ENCODE measurements around the gene PCNX3. TPM values are rescaled to one million over a fixed set of nuclear protein-coding genes. Genes with fewer than 3 reads are reported as not detected.
A peak's percentile ranks its signal among the peaks of the same experiment; 100 is the strongest.

The PCNX3 gene
- polyA plus RNA-seq, 1 donor from 2014 or later, result 7.8 TPM

DNA sequence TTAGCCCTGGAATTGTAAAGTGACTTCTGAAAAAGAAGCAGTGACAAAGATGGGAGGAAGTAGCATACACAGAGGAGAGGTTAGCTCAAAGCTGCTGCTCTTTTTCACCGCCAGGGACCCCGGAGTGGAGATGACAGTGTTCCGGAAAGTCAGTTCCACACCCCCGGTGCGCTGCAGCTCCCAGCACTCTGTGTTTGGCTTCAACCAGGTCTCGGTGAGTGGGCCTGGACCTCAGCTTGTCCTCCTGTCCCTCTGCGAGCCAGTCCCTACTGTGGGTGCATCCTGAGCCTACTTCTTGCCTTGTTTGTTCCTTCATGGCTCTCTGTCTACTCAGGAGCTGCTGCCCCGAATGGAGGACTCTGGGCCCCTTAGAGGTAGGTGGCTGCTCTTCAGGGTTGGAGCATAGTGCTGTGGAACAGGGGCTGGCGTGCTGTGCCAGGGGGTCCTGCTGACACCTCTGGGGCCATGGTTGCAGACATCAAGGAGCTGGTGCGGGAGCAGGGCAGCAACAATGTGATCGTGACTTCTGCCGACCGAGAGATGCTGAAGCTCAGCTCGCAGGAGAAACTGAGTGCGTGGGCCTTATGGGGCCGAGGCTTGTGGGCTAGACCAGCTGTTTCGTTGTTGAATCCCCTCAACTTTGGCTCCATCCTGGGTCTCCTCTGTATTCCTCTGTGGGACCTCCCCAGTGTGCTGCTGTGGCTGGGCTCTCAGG is 1.7 kb downstream of the PCNX3 start:
- Histone ChIP-seq H3F3A (ENCODE audit: insufficient read depth, low read length, poor library complexity, severe bottlenecking) (no peaks in the 10 kb centered on the region), H4K20me1 (ENCODE audit: insufficient read depth) (no peaks in the 10 kb centered on the region), H3K4me2 (ENCODE audit: low read length) (peak overlapping the region; percentile 84), H2AFZ (ENCODE audit: low read depth, low read length) (no peak overlapping the region), H3K27me3 (ENCODE audit: insufficient read depth, low read depth, low read length) (no peaks in the 10 kb centered on the region), H3K79me2 (replicated peaks; ENCODE audit: insufficient read depth, low read length) (peaks cover 18% of the 10 kb centered on the region), H3K9me3 (ENCODE audit: low read length) (no peaks in the 10 kb centered on the region), H3K4me3 (ENCODE audit: low read length) (peak overlapping the region; percentile 81), H3K27ac (ENCODE audit: low read length) (no peak overlapping the region), H3K9ac (ENCODE audit: low read length) (peak overlapping the region; percentile 76), H3K9me2 (ENCODE audit: insufficient read depth, low read length) (no peaks in the 10 kb centered on the region), H3K36me3 (ENCODE audit: insufficient read depth, low read length) (no peaks in the 10 kb centered on the region)
- no peak for TF ChIP-seq EZH2 (IDR thresholded peaks at IDR 0.05; ENCODE audit: borderline replicate concordance, insufficient read depth, low read length, poor library complexity, severe bottlenecking)
- no peak for TF ChIP-seq SMC3 (conservative IDR thresholded peaks at IDR 0.05; ENCODE audit: poor library complexity)
- no peak for TF ChIP-seq TAF1 (IDR thresholded peaks at IDR 0.05; ENCODE audit: low read depth)
- no peak for TF ChIP-seq MXI1 (conservative IDR thresholded peaks at IDR 0.05; ENCODE audit: poor library complexity, severe bottlenecking)
- no peak for TF ChIP-seq RAD21 (conservative IDR thresholded peaks at IDR 0.05)
- TF ChIP-seq EP300 (conservative IDR thresholded peaks at IDR 0.05; ENCODE audit: poor library complexity, severe bottlenecking), result no peak
- TF ChIP-seq, protein P1, sequence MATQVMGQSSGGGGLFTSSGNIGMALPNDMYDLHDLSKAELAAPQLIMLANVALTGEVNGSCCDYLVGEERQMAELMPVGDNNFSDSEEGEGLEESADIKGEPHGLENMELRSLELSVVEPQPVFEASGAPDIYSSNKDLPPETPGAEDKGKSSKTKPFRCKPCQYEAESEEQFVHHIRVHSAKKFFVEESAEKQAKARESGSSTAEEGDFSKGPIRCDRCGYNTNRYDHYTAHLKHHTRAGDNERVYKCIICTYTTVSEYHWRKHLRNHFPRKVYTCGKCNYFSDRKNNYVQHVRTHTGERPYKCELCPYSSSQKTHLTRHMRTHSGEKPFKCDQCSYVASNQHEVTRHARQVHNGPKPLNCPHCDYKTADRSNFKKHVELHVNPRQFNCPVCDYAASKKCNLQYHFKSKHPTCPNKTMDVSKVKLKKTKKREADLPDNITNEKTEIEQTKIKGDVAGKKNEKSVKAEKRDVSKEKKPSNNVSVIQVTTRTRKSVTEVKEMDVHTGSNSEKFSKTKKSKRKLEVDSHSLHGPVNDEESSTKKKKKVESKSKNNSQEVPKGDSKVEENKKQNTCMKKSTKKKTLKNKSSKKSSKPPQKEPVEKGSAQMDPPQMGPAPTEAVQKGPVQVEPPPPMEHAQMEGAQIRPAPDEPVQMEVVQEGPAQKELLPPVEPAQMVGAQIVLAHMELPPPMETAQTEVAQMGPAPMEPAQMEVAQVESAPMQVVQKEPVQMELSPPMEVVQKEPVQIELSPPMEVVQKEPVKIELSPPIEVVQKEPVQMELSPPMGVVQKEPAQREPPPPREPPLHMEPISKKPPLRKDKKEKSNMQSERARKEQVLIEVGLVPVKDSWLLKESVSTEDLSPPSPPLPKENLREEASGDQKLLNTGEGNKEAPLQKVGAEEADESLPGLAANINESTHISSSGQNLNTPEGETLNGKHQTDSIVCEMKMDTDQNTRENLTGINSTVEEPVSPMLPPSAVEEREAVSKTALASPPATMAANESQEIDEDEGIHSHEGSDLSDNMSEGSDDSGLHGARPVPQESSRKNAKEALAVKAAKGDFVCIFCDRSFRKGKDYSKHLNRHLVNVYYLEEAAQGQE (IDR thresholded peaks at IDR 0.05; ENCODE audit: borderline replicate concordance), result no peak
- TF ChIP-seq POLR2AphosphoS5 (IDR thresholded peaks at IDR 0.05), result no peak
- TF ChIP-seq, protein P2, sequence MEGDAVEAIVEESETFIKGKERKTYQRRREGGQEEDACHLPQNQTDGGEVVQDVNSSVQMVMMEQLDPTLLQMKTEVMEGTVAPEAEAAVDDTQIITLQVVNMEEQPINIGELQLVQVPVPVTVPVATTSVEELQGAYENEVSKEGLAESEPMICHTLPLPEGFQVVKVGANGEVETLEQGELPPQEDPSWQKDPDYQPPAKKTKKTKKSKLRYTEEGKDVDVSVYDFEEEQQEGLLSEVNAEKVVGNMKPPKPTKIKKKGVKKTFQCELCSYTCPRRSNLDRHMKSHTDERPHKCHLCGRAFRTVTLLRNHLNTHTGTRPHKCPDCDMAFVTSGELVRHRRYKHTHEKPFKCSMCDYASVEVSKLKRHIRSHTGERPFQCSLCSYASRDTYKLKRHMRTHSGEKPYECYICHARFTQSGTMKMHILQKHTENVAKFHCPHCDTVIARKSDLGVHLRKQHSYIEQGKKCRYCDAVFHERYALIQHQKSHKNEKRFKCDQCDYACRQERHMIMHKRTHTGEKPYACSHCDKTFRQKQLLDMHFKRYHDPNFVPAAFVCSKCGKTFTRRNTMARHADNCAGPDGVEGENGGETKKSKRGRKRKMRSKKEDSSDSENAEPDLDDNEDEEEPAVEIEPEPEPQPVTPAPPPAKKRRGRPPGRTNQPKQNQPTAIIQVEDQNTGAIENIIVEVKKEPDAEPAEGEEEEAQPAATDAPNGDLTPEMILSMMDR (IDR thresholded peaks at IDR 0.05; ENCODE audit: poor library complexity, severe bottlenecking), result no peak

DNA sequence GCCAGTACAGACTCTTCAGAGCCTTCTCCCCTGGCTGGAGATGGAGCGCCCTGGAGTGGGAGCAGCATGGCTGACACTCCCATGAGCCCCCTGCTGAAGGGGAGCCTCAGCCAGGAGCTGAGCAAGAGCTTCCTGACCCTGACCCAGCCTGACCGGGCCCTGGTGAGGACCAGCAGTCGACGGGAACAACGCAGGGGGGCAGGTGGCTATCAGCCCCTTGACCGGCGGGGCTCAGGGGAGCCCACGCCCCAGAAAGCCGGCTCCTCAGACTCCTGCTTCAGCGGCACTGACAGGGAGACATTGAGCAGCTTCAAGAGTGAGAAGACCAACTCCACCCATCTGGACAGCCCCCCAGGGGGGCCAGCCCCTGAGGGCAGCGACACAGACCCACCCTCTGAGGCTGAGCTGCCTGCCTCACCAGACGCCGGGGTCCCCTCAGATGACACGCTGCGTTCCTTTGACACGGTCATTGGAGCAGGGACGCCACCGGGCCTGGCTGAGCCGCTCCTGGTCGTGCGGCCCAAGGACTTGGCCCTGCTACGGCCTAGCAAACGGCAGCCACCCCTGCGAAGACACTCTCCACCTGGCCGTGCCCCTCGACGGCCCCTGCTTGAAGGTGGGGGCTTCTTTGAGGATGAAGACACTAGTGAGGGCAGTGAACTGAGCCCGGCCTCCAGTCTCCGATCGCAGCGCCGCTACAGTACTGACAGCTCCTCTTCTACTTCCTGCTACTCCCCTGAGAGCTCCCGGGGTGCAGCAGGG is 2.6 kb downstream of the PCNX3 start:
- peaks cover 18% of the 10 kb centered on the region for H3K79me2 ChIP-seq (replicated peaks; ENCODE audit: insufficient read depth, low read length)
- no peaks in the 10 kb centered on the region for H4K20me1 ChIP-seq (ENCODE audit: insufficient read depth)
- no peaks in the 10 kb centered on the region for H3F3A ChIP-seq (ENCODE audit: insufficient read depth, low read length, poor library complexity, severe bottlenecking)
- no peak overlapping the region for H3K9ac ChIP-seq (ENCODE audit: low read length)
- H3K27ac ChIP-seq (ENCODE audit: low read length), result no peak overlapping the region
- H3K27me3 ChIP-seq (ENCODE audit: insufficient read depth, low read depth, low read length), result no peaks in the 10 kb centered on the region
- H3K36me3 ChIP-seq (ENCODE audit: insufficient read depth, low read length), result no peaks in the 10 kb centered on the region
- no peaks in the 10 kb centered on the region for H3K9me2 ChIP-seq (ENCODE audit: insufficient read depth, low read length)
- no peak for TF ChIP-seq TAF1 (IDR thresholded peaks at IDR 0.05; ENCODE audit: low read depth)
- no peak for TF ChIP-seq RAD21 (conservative IDR thresholded peaks at IDR 0.05)
- no peak for TF ChIP-seq MXI1 (conservative IDR thresholded peaks at IDR 0.05; ENCODE audit: poor library complexity, severe bottlenecking)
- TF ChIP-seq EZH2 (IDR thresholded peaks at IDR 0.05; ENCODE audit: borderline replicate concordance, insufficient read depth, low read length, poor library complexity, severe bottlenecking), result no peak
- TF ChIP-seq, protein P1 (IDR thresholded peaks at IDR 0.05; ENCODE audit: borderline replicate concordance), result no peak
- no peak for TF ChIP-seq SMC3 (conservative IDR thresholded peaks at IDR 0.05; ENCODE audit: poor library complexity)
- TF ChIP-seq POLR2AphosphoS5 (IDR thresholded peaks at IDR 0.05), result no peak
- no peak for TF ChIP-seq EP300 (conservative IDR thresholded peaks at IDR 0.05; ENCODE audit: poor library complexity, severe bottlenecking)
- H3K4me3 ChIP-seq (ENCODE audit: low read length), result no peak overlapping the region
- H3K4me2 ChIP-seq (ENCODE audit: low read length), result no peak overlapping the region
- H2AFZ ChIP-seq (ENCODE audit: low read depth, low read length), result no peak overlapping the region
- no peaks in the 10 kb centered on the region for H3K9me3 ChIP-seq (ENCODE audit: low read length)
